ENCODE data around the gene COTL1. TPM values are rescaled to one million over a fixed set of nuclear protein-coding genes. Genes with fewer than 3 reads are reported as not detected.

COTL1 gene
- total RNA-seq, 1 donor from 2014 or later: 359 TPM

- peaks cover 24% of the 10 kb centered on the region for H3K4me1 Mint-ChIP-seq (ENCODE audit: low read depth, unreplicated experiment)
- no peaks in the 10 kb centered on the region for H3K9me3 Mint-ChIP-seq (ENCODE audit: unreplicated experiment)
Measured at GRCh38 chr16:84571506-84571905, 46.4 kb downstream of the COTL1 start.

GRCh38 chr16:84570739-84571403 is 47.0 kb downstream of the COTL1 start:
- Histone ChIP-seq H2AFZ (ENCODE audit: low read depth, low read length) (no peak overlapping the region), H3K4me1 (ENCODE audit: insufficient read depth, low read length) (no peaks in the 10 kb centered on the region), H3K36me3 (ENCODE audit: insufficient read depth, low read length) (peaks cover 15% of the 10 kb centered on the region), H3K79me2 (ENCODE audit: insufficient read depth, low read length) (peaks cover 86% of the 10 kb centered on the region), H3K27ac (ENCODE audit: low read depth, low read length) (no peak overlapping the region), H4K20me1 (ENCODE audit: insufficient read depth, low read length) (peaks cover 77% of the 10 kb centered on the region), H3K4me2 (ENCODE audit: low read length) (no peak overlapping the region), H3K9me3 (ENCODE audit: insufficient read depth, low read depth, low read length) (no peaks in the 10 kb centered on the region), H3K27me3 (ENCODE audit: insufficient read depth, low read length) (no peaks in the 10 kb centered on the region), H3K4me3 (ENCODE audit: insufficient read depth, low read depth, low read length) (no peak overlapping the region), H3K9ac (ENCODE audit: low read length) (no peak overlapping the region)
- Mint-ChIP-seq H3K27me3 (ENCODE audit: low read depth, unreplicated experiment) (no peaks in the 10 kb centered on the region), H3K4me1 (ENCODE audit: low read depth, unreplicated experiment) (peaks cover 22% of the 10 kb centered on the region), H3K27ac (ENCODE audit: unreplicated experiment) (no peak overlapping the region), H3K36me3 (ENCODE audit: low read depth, unreplicated experiment) (peaks cover 49% of the 10 kb centered on the region), H3K4me3 (ENCODE audit: unreplicated experiment) (no peak overlapping the region), H3K9me3 (ENCODE audit: unreplicated experiment) (no peaks in the 10 kb centered on the region)
- no peak for TF ChIP-seq EZH2 (IDR thresholded peaks at IDR 0.05; ENCODE audit: insufficient read depth, low read length)
- TF ChIP-seq CTCF (IDR thresholded peaks at IDR 0.05; ENCODE audit: insufficient read depth, low read depth, low read length): no peak
- no peak for FAIRE-seq
- DNase-seq (ENCODE audit: low read depth): no peak

More at GRCh38 chr16:84571506-84571905, 46.4 kb downstream of the COTL1 start:
- no peaks in the 10 kb centered on the region for H3K9me3 ChIP-seq (ENCODE audit: insufficient read depth, low read depth, low read length)
- H3K4me1 ChIP-seq (ENCODE audit: insufficient read depth, low read length): no peaks in the 10 kb centered on the region
- H3K4me2 ChIP-seq (ENCODE audit: low read length): no peak overlapping the region
- no peaks in the 10 kb centered on the region for H3K27me3 Mint-ChIP-seq (ENCODE audit: low read depth, unreplicated experiment)
- H3K27me3 ChIP-seq (ENCODE audit: insufficient read depth, low read length): no peaks in the 10 kb centered on the region
- H3K79me2 ChIP-seq (ENCODE audit: insufficient read depth, low read length): peaks cover 93% of the 10 kb centered on the region
- H2AFZ ChIP-seq (ENCODE audit: low read depth, low read length): no peak overlapping the region
- FAIRE-seq (no peak), DNase-seq (ENCODE audit: low read depth) (no peak)
- H3K36me3 Mint-ChIP-seq (ENCODE audit: low read depth, unreplicated experiment): peaks cover 46% of the 10 kb centered on the region
- H3K4me3 Mint-ChIP-seq (ENCODE audit: unreplicated experiment): no peak overlapping the region
- H3K27ac Mint-ChIP-seq (ENCODE audit: unreplicated experiment): no peak overlapping the region
- H3K4me3 ChIP-seq (ENCODE audit: insufficient read depth, low read depth, low read length): no peak overlapping the region
- TF ChIP-seq EZH2 (IDR thresholded peaks at IDR 0.05; ENCODE audit: insufficient read depth, low read length) (no peak), CTCF (IDR thresholded peaks at IDR 0.05; ENCODE audit: insufficient read depth, low read depth, low read length) (no peak)
- H3K36me3 ChIP-seq (ENCODE audit: insufficient read depth, low read length): peaks cover 10% of the 10 kb centered on the region
- no peak overlapping the region for H3K9ac ChIP-seq (ENCODE audit: low read length)
- no peak overlapping the region for H3K27ac ChIP-seq (ENCODE audit: low read depth, low read length)
- peaks cover 80% of the 10 kb centered on the region for H4K20me1 ChIP-seq (ENCODE audit: insufficient read depth, low read length)

GRCh38 chr16:84569382-84569987 is 48.4 kb downstream of the COTL1 start:
- DNase-seq (ENCODE audit: low read depth) (no peak), FAIRE-seq (no peak)
- Histone ChIP-seq H3K9ac (ENCODE audit: low read length) (no peak overlapping the region), H3K36me3 (ENCODE audit: insufficient read depth, low read length) (peaks cover 21% of the 10 kb centered on the region), H3K4me2 (ENCODE audit: low read length) (no peak overlapping the region), H3K9me3 (ENCODE audit: insufficient read depth, low read depth, low read length) (no peaks in the 10 kb centered on the region), H3K4me3 (ENCODE audit: insufficient read depth, low read depth, low read length) (no peak overlapping the region), H4K20me1 (ENCODE audit: insufficient read depth, low read length) (peaks cover 76% of the 10 kb centered on the region), H3K27ac (ENCODE audit: low read depth, low read length) (no peak overlapping the region), H2AFZ (ENCODE audit: low read depth, low read length) (no peak overlapping the region), H3K4me1 (ENCODE audit: insufficient read depth, low read length) (no peaks in the 10 kb centered on the region), H3K27me3 (ENCODE audit: insufficient read depth, low read length) (no peaks in the 10 kb centered on the region), H3K79me2 (ENCODE audit: insufficient read depth, low read length) (peaks cover 73% of the 10 kb centered on the region)
- TF ChIP-seq CTCF (IDR thresholded peaks at IDR 0.05; ENCODE audit: insufficient read depth, low read depth, low read length) (no peak), EZH2 (IDR thresholded peaks at IDR 0.05; ENCODE audit: insufficient read depth, low read length) (no peak)
- peaks cover 2% of the 10 kb centered on the region for H3K9me3 Mint-ChIP-seq (ENCODE audit: unreplicated experiment)
- peaks cover 56% of the 10 kb centered on the region for H3K36me3 Mint-ChIP-seq (ENCODE audit: low read depth, unreplicated experiment)
- no peak overlapping the region for H3K4me3 Mint-ChIP-seq (ENCODE audit: unreplicated experiment)
- peaks cover 17% of the 10 kb centered on the region for H3K4me1 Mint-ChIP-seq (ENCODE audit: low read depth, unreplicated experiment)
- no peaks in the 10 kb centered on the region for H3K27me3 Mint-ChIP-seq (ENCODE audit: low read depth, unreplicated experiment)
- H3K27ac Mint-ChIP-seq (ENCODE audit: unreplicated experiment): no peak overlapping the region

Measured in astrocyte (in vitro differentiated cells and primary cell).